ENCODE data around the gene CDC42BPB.
"Not testable (repeated sequence)": the region's sequence is repeated elsewhere in the genome, so short reads cannot be mapped to it uniquely, and the experiment has no call there.

The CDC42BPB gene

DNA sequence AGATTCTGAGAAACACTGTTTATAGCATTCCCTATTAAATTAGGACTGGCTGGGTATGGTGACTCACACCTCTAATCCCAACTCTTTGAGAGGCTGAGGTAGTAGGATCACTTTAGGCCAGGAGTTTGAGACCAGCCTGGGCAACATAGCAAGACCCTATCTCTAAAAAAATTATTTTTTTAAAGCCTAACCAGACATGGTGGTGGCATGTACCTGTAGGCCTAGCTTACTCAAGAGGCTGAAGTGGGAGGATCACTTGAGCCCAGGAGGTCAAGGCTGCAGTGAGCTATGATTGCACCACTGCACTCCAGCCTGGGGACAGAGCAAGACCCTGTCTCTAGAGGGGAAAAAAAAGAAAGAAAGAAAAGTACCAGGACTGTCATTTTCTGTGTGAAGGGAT, 160.6 kb downstream of the CDC42BPB start:
- not testable (repeated sequence) for DNase-seq

DNA sequence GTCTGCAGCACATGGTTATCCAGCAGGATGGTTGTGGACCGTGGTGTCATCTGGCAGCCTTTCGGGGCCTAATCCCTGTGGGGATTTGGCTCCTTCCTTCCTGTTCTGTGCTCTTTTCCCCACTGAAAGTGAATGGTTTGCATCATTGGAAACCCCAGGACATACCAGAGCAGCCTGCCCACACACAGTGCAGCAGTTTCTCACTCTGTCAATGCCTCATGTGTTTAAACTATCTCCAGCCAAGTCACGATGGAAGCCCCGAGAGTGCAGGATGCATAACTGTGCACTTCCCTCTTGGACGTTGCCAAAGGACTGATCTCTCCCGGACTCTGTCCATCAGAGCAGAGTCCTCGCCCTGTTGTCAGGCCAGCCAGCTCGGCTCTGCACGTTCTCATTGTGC, 163.9 kb downstream of the CDC42BPB start:
- no peak for DNase-seq

DNA sequence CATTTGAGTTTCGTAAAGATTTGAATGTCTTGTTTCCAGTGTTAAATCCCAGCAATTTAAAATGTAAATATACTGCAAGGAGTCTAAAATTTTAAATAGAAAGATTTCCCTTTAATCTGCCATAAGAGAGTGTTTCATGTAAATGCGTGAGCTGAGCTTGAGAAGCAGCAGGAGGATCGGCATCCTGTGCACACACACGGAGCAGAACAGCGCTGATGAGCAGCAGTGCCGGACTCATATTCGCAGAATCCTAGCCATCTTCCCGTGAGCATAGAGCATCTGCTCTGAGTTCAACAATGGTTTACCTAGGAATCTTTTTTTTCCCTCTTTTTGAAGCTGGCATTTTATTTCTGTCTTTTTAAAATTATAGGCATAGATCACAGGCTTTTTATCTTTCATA, 164.7 kb downstream of the CDC42BPB start:
- DNase-seq, result no peak

DNA sequence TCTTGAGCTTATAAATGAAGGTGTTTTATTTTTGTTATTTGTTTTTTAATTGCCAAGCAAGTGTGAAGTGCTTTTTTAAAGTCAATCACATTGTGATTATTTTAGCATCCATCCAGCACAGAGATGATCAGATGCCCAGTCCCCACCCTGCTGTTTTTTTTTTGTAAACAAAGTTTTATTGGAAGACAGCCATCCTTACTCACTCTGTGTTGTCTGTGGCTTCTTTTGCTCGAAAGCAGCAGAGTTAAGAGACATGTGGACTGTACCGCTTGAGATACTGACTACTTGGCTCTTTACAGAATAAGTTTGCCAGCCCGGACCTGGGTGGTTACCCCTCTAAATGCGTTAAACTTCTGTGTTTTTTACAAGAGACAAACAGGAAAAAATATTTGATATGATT, 165.8 kb downstream of the CDC42BPB start:
- no peak for DNase-seq

DNA sequence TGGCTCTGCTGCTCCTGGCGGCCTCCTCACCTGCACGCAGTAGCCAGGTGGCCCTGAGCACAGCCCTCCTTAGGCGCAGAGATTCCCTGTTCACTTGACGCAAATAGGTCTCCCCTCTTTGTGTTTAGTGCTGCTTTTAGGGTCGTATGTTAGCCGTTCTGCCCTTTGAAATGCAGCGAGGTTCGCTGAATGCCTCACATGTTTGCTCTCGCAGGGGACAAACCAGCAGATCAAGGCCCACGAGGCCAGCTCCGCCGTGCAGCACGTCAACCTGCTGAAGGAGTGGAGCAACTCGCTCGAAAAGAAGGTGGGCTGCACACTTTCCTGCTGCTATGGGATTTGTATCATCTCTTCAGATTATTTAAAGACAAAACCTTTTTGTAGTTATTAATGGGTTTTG, 166.2 kb downstream of the CDC42BPB start:
- DNase-seq, result peak; percentile 46

DNA sequence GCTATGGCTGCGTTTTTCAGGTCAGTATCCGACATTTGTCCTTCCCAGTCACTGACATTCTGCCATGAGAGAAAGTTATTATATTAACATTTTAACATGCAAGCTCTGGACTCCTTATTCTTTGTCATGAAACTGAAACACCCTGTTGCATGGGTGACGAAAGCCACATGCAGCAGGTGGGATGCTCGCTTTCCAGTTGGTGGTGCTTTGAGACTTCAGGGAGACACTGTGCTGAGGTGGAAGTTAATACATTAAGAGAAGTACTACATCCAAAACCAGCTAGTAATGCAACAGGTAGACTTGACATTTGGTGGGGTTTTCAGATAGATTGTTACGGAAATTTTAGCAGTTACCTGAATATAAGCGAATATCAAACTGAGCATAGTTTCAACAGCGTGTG, 167.7 kb downstream of the CDC42BPB start:
- DNase-seq, result no peak

DNA sequence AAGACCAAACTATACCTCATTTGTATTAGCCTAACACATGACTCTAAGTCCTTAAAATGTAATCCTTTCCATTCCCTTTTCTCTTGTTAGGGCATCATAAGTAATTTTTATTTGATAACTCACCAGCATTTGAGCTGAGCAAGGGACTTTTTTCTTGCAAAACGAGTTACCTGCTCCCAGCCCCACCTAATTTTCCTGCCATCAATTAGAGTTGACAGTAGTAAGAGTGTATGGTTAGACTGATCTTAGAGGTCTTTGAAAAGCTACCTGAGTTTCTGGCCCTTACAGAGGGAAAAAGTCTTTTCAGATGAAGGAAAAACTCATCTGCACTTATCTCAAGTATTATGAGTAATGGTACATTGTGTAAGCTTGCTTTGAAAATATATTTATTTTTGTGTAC, 168.6 kb downstream of the CDC42BPB start:
- no peak for DNase-seq

GRCh38 chr14:102885737-102886447, 171.5 kb downstream of the CDC42BPB start:
- DNase-seq, result no peak

DNA sequence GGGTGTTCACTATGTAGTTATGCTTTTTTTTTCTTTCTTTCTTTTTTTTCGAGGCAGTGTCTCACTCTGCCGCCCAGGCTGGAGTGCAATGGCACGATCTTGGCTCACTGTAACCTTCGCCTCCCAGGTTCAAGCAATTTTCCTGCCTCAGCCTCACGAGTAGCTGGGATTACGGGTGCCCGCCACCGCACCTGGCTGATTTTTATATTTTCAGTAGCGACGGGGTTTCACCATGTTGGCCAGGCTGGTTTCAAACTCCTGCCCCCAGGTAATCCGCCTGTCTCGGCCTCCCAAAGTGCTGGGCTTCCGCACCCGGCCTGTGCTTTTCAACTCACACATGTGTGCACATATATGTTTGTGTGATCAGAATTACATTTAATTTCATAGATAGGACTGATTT, 173.8 kb downstream of the CDC42BPB start:
- DNase-seq, result no peak

DNA sequence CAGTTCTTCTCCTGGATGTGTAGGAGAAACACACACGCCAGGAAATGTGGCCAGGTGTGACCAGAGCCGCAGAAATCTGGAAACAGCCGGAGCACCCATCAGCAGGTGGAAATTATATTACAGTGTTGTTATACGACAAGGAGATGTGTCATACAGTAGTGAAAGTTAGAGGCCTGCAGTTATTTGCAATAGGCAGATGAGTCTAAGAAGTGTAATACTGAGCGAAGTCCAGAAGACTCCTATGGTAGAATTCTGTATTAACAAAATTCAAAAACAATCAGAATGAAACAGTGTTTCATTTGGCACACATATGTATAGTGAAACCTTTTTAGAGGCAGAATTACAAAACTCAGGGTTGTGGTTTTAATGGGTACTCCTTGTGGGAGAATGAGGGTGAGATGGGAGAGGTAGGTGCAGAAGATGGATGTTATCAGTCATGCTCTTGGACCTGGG, 174.2 kb downstream of the CDC42BPB start:
- no peak for DNase-seq

All from islet precursor cell (in vitro differentiated cells).